ENCODE measurements around the gene C12orf42. TPM values are rescaled to one million over a fixed set of nuclear protein-coding genes. Genes with fewer than 3 reads are reported as not detected.
A peak's percentile ranks its signal among the peaks of the same experiment; 100 is the strongest.

C12orf42 gene
- total RNA-seq, 1 donor from 2014 or later, result not detected

DNA sequence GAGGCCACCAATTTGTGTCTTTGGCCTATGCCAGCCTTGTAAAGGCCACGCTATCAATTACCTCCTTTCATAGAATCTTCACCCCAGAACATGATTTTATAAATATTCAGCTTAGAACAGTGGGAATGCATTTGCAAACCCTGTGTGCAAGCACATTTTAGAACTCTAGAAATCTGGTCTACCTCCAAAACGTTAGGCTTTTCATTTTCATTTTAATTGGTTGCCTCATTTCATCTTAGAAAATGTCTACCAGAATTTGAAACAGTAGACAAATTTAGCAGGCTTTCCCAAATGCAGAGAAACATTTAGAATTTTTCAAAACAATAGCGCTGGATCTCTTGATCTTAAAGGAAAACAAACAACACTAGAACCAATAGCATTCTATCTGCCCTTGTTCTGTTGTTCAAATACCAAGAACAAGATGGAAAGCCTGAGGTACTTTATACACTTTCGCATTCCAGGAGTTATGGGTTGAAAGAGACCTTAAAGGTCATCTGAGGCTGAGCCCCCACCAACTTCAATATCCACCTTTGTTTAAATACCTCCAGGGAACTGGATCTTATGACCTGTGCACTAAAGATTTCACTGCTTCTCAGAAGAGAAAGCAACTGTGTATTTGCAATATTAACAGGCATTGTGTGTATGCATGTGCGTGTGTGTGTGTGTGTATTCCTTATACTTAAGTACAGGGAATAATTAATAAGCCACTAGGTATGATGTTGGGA, 185.1 kb downstream of the C12orf42 start:
- DNase-seq (ENCODE audit: low read depth), result no peak
- Histone ChIP-seq H3K36me3 (ENCODE audit: control insufficient read depth, insufficient read depth, low read length) (no peaks in the 10 kb centered on the region), H3K4me3 (ENCODE audit: low read depth, low read length) (no peak overlapping the region), H3K27me3 (ENCODE audit: control insufficient read depth, insufficient read depth, low read length) (no peaks in the 10 kb centered on the region)
- no peak for FAIRE-seq
- TF ChIP-seq, protein P1, sequence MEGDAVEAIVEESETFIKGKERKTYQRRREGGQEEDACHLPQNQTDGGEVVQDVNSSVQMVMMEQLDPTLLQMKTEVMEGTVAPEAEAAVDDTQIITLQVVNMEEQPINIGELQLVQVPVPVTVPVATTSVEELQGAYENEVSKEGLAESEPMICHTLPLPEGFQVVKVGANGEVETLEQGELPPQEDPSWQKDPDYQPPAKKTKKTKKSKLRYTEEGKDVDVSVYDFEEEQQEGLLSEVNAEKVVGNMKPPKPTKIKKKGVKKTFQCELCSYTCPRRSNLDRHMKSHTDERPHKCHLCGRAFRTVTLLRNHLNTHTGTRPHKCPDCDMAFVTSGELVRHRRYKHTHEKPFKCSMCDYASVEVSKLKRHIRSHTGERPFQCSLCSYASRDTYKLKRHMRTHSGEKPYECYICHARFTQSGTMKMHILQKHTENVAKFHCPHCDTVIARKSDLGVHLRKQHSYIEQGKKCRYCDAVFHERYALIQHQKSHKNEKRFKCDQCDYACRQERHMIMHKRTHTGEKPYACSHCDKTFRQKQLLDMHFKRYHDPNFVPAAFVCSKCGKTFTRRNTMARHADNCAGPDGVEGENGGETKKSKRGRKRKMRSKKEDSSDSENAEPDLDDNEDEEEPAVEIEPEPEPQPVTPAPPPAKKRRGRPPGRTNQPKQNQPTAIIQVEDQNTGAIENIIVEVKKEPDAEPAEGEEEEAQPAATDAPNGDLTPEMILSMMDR (IDR thresholded peaks at IDR 0.05; ENCODE audit: insufficient read depth, low read length, severe bottlenecking), result no peak

DNA sequence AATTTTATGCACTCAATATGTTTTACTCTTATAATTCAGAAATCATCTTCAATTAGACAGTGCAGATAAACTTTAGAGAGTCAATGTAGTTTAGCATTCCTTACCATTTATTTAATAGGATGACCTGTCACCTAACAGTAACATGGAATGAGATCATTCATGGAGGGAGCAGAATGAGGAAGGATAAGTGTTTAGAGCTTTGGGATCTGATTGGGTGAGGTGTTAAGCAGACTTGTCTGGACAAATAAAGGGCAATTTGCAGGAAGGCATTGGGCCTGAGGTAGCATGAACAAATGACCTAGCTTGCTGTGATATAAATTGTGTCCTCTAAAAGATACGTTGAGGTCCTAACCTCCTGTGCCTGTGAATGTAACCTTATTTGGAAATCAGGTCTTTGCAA, 187.4 kb downstream of the C12orf42 start:
- TF ChIP-seq, protein P1 (IDR thresholded peaks at IDR 0.05; ENCODE audit: insufficient read depth, low read length, severe bottlenecking), result no peak
- no peak for FAIRE-seq
- Histone ChIP-seq H3K36me3 (ENCODE audit: control insufficient read depth, insufficient read depth, low read length) (no peaks in the 10 kb centered on the region), H3K4me3 (ENCODE audit: low read depth, low read length) (no peak overlapping the region), H3K27me3 (ENCODE audit: control insufficient read depth, insufficient read depth, low read length) (no peaks in the 10 kb centered on the region)
- DNase-seq (ENCODE audit: low read depth), result peak; percentile 69

DNA sequence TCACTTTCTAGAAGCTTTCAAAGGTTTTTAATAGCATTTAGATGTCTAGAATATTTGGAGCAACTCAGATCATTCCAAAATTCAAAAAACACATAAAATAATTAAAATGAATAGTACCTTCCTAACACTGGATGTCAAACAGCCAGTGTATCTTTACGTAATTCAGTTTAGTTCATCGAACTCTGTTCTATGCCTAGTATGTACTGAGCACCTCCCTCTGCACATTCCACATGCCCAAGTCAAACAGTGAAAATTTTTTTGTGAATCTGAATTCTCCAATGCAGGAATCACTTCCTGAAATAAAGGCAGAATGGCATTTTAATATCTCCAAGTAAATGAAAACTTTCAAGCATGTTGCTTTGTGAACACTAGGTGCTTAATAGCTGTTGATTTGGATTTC, 192.3 kb downstream of the C12orf42 start:
- Histone ChIP-seq H3K4me3 (ENCODE audit: low read depth, low read length) (no peak overlapping the region), H3K27me3 (ENCODE audit: control insufficient read depth, insufficient read depth, low read length) (no peaks in the 10 kb centered on the region), H3K36me3 (ENCODE audit: control insufficient read depth, insufficient read depth, low read length) (no peaks in the 10 kb centered on the region)
- FAIRE-seq (no peak), DNase-seq (ENCODE audit: low read depth) (no peak)
- TF ChIP-seq, protein P1 (IDR thresholded peaks at IDR 0.05; ENCODE audit: insufficient read depth, low read length, severe bottlenecking), result no peak

DNA sequence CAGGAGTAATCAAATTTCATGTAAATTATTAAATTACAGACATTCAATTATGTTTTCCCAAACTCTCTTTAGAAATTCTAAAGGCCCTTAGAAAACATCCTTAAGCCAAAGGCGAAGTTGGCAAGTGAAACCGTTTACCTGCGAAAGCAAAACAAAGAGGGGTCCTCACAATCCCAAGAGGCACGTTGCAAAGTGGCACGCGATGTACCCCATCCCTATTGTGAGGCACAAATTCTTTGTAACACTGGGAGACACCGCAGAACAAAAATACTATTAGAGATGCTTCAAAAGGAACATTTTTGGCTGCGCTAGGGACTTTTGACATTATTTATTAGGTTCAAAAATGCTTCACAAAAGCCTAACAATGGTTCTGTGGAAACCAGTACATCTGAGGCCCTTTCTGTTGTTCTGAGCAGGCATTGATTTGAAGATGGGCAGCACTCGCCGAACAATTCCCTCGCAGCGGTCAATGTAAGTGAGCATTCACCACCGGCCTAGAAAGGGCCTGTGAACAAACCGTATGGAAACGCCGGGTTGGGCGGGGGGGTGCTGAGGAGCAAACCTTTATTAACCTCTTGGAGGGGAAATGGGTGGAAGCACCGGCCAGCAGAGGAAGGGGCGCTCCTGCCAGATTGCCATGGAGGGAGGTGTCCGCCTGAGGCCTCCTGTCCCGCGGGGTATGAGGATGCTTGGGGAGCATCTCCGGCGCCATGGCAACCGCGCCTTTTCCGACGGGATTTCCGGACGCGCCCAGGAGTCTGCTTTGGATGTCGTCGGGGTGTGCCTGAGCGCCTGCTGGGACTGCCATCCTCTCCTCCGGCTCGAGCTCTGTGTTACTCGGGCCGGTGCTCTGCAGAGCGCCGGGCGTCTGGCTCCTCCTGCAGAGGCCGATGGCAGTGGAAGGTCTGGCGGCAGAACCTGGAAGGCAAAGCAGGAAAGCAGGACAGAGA, 193.9 kb downstream of the C12orf42 start:
- no peaks in the 10 kb centered on the region for H3K36me3 ChIP-seq (ENCODE audit: control insufficient read depth, insufficient read depth, low read length)
- FAIRE-seq, result no peak
- H3K27me3 ChIP-seq (ENCODE audit: control insufficient read depth, insufficient read depth, low read length), result no peaks in the 10 kb centered on the region
- H3K4me3 ChIP-seq (ENCODE audit: low read depth, low read length), result no peak overlapping the region
- no peak for DNase-seq (ENCODE audit: low read depth)
- TF ChIP-seq, protein P1 (IDR thresholded peaks at IDR 0.05; ENCODE audit: insufficient read depth, low read length, severe bottlenecking), result no peak

DNA sequence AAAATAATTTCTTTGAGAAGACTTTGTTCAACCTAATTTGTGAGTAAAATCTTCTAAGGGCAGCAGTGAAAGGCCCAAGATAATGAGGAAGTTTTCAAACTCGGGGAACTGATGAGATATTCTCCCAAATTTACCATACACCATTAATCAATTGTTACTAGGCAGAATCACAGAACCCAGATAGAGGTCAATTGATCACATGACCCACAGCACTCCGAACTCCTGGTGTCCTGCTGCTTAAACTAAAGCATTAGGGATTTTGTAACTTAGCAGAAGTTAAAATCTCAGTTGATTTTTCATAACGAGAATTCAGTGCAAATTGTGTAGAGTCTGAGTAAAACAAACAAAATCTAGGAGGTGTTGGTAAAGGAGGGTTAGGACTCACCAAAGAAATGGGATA, 207.8 kb downstream of the C12orf42 start:
- Histone ChIP-seq H3K36me3 (ENCODE audit: control insufficient read depth, insufficient read depth, low read length) (no peaks in the 10 kb centered on the region), H3K27me3 (ENCODE audit: control insufficient read depth, insufficient read depth, low read length) (no peaks in the 10 kb centered on the region), H3K4me3 (ENCODE audit: low read depth, low read length) (no peak overlapping the region)
- TF ChIP-seq, protein P1 (IDR thresholded peaks at IDR 0.05; ENCODE audit: insufficient read depth, low read length, severe bottlenecking), result no peak
- no peak for DNase-seq (ENCODE audit: low read depth)
- FAIRE-seq, result peak; percentile 72

Data from bronchial epithelial cell (primary cell).